K562 (cell line): ENCODE results near the gene NMNAT2. TPM values are rescaled to one million over a fixed set of nuclear protein-coding genes. Genes with fewer than 3 reads are reported as not detected.

Experiments
- ATAC-seq: fragments of 200-7000 bp; cut with Tn5 transposase; 3 replicates; pipeline ENCODE4 v1.9.1; 2020; ENCODE audit warnings: moderate library complexity
- BruUV-seq: library from RNA; stranded (reverse); fragments of 400-500 nt; replicated peaks from 2 replicates; lab custom pipeline; 2021; lab: Mats Ljungman, UMichigan
- CTCF ChIA-PET: fragments of 300-600 bp; formaldehyde crosslinking; extraction: SDS; loops from one replicate; lab custom pipeline; 2021; ENCODE audit warnings: low intra/inter-chr PET ratio; lab: Yijun Ruan, JAX
- POLR2A ChIA-PET: fragments of 300-600, 350-650 bp; sonication (Branson Sonifier 250); formaldehyde crosslinking; extraction: SDS; loops from one replicate; lab custom pipeline; 2021; ENCODE audit warnings: antibody characterized with exemption, inconsistent platforms; lab: Yijun Ruan, JAX
- DNase-seq, 4 experiments: peaks; one replicate each; pipeline versions ENCODE4 v3.0.0 to v3.0.0-alpha.2; 2011 to 2018; ENCODE audit warnings: low spot score in 3 of 4, mixed read lengths in 3 of 4; ENCODE audit errors: extremely low read depth in 1 of 4
- FAIRE-seq: peaks from 2 replicates; lab custom pipeline; 2011; peaks lifted over from hg19 to GRCh38; lab: Jason Lieb, UNC
- H2AFZ ChIP-seq: 2 replicates; pipeline ENCODE4 v1.6.0; 2011; ENCODE audit warnings: low read depth, low read length, control low read depth, inconsistent platforms
- H3K27ac ChIP-seq: fragments of 200-600 bp; 3 replicates; pipeline ENCODE4 v1.8.0; 2011; ENCODE audit warnings: low read depth, mild to moderate bottlenecking, control low read depth, inconsistent platforms, low read length, moderate library complexity, mixed read lengths; ENCODE audit errors: extremely low read depth
- H3K27me3 ChIP-seq, 2 experiments: fragments of 300-600 bp in 1 of 2; 2 replicates in 1 of 2; 3 replicates in 1 of 2; pipeline versions ENCODE4 v1.6.0 to v1.8.0; 2011; ENCODE audit warnings: inconsistent platforms in 2 of 2, low read length in 2 of 2, mild to moderate bottlenecking in 1 of 2, mixed read lengths in 1 of 2, moderate library complexity in 1 of 2; ENCODE audit not compliant: control insufficient read depth in 2 of 2, insufficient read depth in 2 of 2
- H3K36me3 ChIP-seq: fragments of 300-600 bp; 3 replicates; pipeline ENCODE4 v1.8.0; 2011; ENCODE audit warnings: mild to moderate bottlenecking, low read length, inconsistent platforms; ENCODE audit not compliant: control insufficient read depth, insufficient read depth
- H3K4me1 ChIP-seq, 2 experiments: fragments of 200-600 bp in 1 of 2; replicated peaks in 1 of 2; 2 replicates in 1 of 2; 3 replicates in 1 of 2; pipeline versions ENCODE4 v1.5.1 to v1.8.0; 2011; ENCODE audit warnings: inconsistent platforms in 2 of 2, low read length in 2 of 2, mild to moderate bottlenecking in 1 of 2, mixed read lengths in 1 of 2, moderate library complexity in 1 of 2; ENCODE audit not compliant: control insufficient read depth in 2 of 2, insufficient read depth in 2 of 2
- H3K4me2 ChIP-seq: 2 replicates; pipeline ENCODE4 v1.6.1; 2011; ENCODE audit warnings: low read length, control low read depth, inconsistent platforms, mixed read lengths; ENCODE audit not compliant: insufficient read depth
- H3K4me3 ChIP-seq: fragments of 200-600 bp; sonication (generic), shearing (Covaris generic); 2 replicates; pipeline ENCODE4 v1.5.1; 2016; ENCODE audit warnings: control low read depth, inconsistent platforms
- H3K79me2 ChIP-seq: fragments of 200-600 bp; 3 replicates; pipeline ENCODE4 v1.8.0; 2011; ENCODE audit warnings: low read length, inconsistent platforms; ENCODE audit not compliant: control insufficient read depth, insufficient read depth
- H3K9ac ChIP-seq, 2 experiments: 2 replicates each; pipeline versions ENCODE4 v1.6.0 to v1.6.1; 2011; ENCODE audit warnings: low read depth in 2 of 2, low read length in 2 of 2, control low read depth in 1 of 2, inconsistent platforms in 1 of 2, mild to moderate bottlenecking in 1 of 2, mixed read lengths in 1 of 2; ENCODE audit not compliant: insufficient read depth in 1 of 2
- H3K9me1 ChIP-seq: one replicate; pipeline ENCODE4 v1.6.0; 2011; ENCODE audit warnings: inconsistent platforms, mild to moderate bottlenecking, low read length, moderate library complexity; ENCODE audit not compliant: control insufficient read depth, insufficient read depth
- H3K9me3 ChIP-seq: replicated peaks from 2 replicates; pipeline ENCODE4 v1.5.1; 2011; ENCODE audit warnings: low read depth, low read length, inconsistent platforms; ENCODE audit not compliant: control insufficient read depth, insufficient read depth
- H4K20me1 ChIP-seq: replicated peaks from 2 replicates; pipeline ENCODE4 v1.6.1; 2011; ENCODE audit warnings: low read length, inconsistent platforms, mixed read lengths; ENCODE audit not compliant: control insufficient read depth, insufficient read depth
- MECOM ChIP-seq: fragments of 250-450 bp; sonication (Bioruptor Pico); IDR thresholded peaks from 2 replicates; pipeline ENCODE4 v1.8.0; 2022; ENCODE audit warnings: inconsistent platforms
- SETDB1 ChIP-seq: IDR thresholded peaks from one replicate; pipeline ENCODE4 v1.6.1; 2012; ENCODE audit warnings: low read length, control low read depth, inconsistent platforms
- TGIF2 ChIP-seq: sonication (generic); formaldehyde crosslinking; IDR thresholded peaks from 2 replicates; pipeline ENCODE4 v1.8.1; 2022; ENCODE audit warnings: mild to moderate bottlenecking, missing genetic modification reagents, moderate library complexity
- WGBS: fragments of 100-300 bp; shearing (Covaris generic); methylation state at CpG from one replicate; pipeline ENCODE4 v1.1.6; 2016; ENCODE audit warnings: low coverage, mixed read lengths; ENCODE audit not compliant: insufficient coverage; ENCODE audit errors: missing lambda C conversion rate; 5-methylcytosine and 5-hydroxymethylcytosine counted together
- in situ Hi-C: fragments of 300-500 bp; cut with MboI; formaldehyde crosslinking; loops from 4 replicates; pipeline ENCODE4 v1.15.0; 2018; ENCODE audit warnings: inconsistent platforms, mixed read lengths
- intact Hi-C: fragments of 100-400 bp; cut with micrococcal nuclease; formaldehyde crosslinking; loops from 2 replicates; pipeline ENCODE4 v1.14.2; 2022
- polyA plus RNA-seq, 8 experiments: library from polyadenylated mRNA; depleted of rRNA in 4 of 8; stranded (reverse) in 5 of 8; unstranded in 3 of 8; fragments of >200 nt; fragmentation: Nextera tagmentation in 2 of 8; fragmentation: Illumina TruSeq in 1 of 8; extraction: Ambion mirVana in 2 of 8; extraction: Trizol in 1 of 8; gene quantifications; 2 replicates each; pipeline versions ENCODE4 v1.2.1 to v1.2.3, GENCODE V29; 2011 to 2014; ENCODE audit warnings: inconsistent platforms in 1 of 8, missing spikeins in 1 of 8
- total RNA-seq, 7 experiments: library from RNA; depleted of rRNA in 6 of 7; stranded (reverse); fragments of >200 nt in 6 of 7; fragmentation: Illumina TruSeq in 2 of 7; extraction: Trizol in 2 of 7; gene quantifications; 2 replicates each; pipeline versions ENCODE4 v1.2.1 to v1.2.3, GENCODE V29; 2011 to 2021; ENCODE audit warnings: low replicate concordance in 1 of 7

Gene NMNAT2
- total and polyA plus RNA-seq, 9 of the 15 experiments (the other 6 are each of a cell fraction or from before 2014, with no cell fraction given) = not detected

- H2AFZ ChIP-seq = no peak overlapping the region
- H3K4me3 ChIP-seq = no peak overlapping the region
- H3K36me3 ChIP-seq = no peaks in the 10 kb centered on the region
- no peaks in the 10 kb centered on the region for H3K9me1 ChIP-seq
- no peak for FAIRE-seq
- BruUV-seq = no TSS peak
- intact Hi-C loops (no loop called here), in situ Hi-C loops (no loop called here)
- no peaks in the 10 kb centered on the region for H4K20me1 ChIP-seq
- no peak overlapping the region for H3K9ac ChIP-seq
- H3K79me2 ChIP-seq = no peaks in the 10 kb centered on the region
- H3K4me1 ChIP-seq = no peaks in the 10 kb centered on the region
- CTCF ChIA-PET = no interaction called here
- no peaks in the 10 kb centered on the region for H3K9me3 ChIP-seq
- POLR2A ChIA-PET = interaction anchor here (0.7 kb wide), 1 partner anchor 877 kb away, joined by 3 read pairs; no protein-coding TSS in a partner anchor
- no peak for DNase-seq
- ATAC-seq = no peak
- H3K4me2 ChIP-seq = no peak overlapping the region
- peaks cover 2 to 41% of the 10 kb centered on the region in 2 experiments; a peak in 3 of 5 replicates for H3K27me3 ChIP-seq
- no peak overlapping the region for H3K27ac ChIP-seq
- 0% methylated on average over 7 of the region's 7 CpGs for WGBS
- no peak for TF ChIP-seq SETDB1
- TF ChIP-seq MECOM (CRISPR knock-in tag) = no peak
- TF ChIP-seq, all 486 proteins: peak for 0
Measured at GRCh38 chr1:183267646-183268431, 150.3 kb downstream of the NMNAT2 start.

DNA sequence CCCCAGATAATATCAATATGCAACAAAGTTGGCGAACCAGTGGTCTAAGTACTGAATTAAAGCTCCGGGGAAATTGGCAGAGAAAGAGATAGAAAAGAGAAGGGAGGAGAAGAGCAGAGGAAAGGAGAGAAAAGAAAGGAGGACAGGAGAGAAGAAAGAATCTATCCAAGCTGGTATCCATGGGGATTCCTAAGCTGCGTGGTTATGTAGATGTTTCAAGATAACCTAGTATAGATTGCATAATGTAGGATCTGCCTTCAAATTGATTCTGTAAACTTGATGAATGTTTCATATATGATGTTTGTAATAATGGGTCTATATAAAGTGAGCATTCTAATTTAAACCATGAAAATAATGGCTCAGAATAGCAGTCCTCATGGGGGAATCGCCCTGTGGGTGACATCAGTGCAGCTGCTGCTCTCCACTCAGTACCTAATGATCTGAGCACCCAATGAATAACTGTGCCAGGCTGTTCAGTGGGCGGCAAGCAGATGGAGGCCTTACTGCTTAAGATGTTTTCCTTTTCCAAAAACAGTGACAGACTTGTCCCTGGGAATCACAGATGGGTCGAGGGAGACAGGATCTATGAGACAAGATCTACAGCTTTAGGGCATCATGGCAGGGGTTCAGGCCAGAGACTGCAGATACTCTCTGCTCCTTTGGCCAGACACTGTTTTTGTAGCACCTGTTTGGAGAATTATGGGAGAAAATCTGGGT lies 154.1 kb downstream of the NMNAT2 start:
- WGBS = 0% methylated on average over 6 of the region's 6 CpGs
- intact Hi-C loops (no loop called here), in situ Hi-C loops (no loop called here)
- no peaks in the 10 kb centered on the region for H3K4me1 ChIP-seq
- H3K4me2 ChIP-seq = no peak overlapping the region
- no peak for TF ChIP-seq TGIF2
- no peaks in the 10 kb centered on the region for H3K36me3 ChIP-seq
- no peak for DNase-seq
- ChIA-PET POLR2A (interaction anchor here (0.6 kb wide), 1 partner anchor 59 kb away, joined by 3 read pairs; no protein-coding TSS in a partner anchor), CTCF (no interaction called here)
- H3K9me3 ChIP-seq = no peaks in the 10 kb centered on the region
- BruUV-seq = no TSS peak
- H4K20me1 ChIP-seq = no peaks in the 10 kb centered on the region
- ATAC-seq = no peak
- H3K9ac ChIP-seq = no peak overlapping the region
- H3K79me2 ChIP-seq = no peaks in the 10 kb centered on the region
- FAIRE-seq = no peak
- no peaks in the 10 kb centered on the region for H3K9me1 ChIP-seq
- no peak overlapping the region for H3K27ac ChIP-seq
- no peak overlapping the region for H3K4me3 ChIP-seq
- no peak overlapping the region for H2AFZ ChIP-seq
- H3K27me3 ChIP-seq = peaks cover 8 to 36% of the 10 kb centered on the region in 2 experiments
